ENCODE results near the gene TRRAP. TPM values are rescaled to one million over a fixed set of nuclear protein-coding genes. Genes with fewer than 3 reads are reported as not detected.

Gene TRRAP
- total RNA-seq, 2 donors from 2014 or later: 23.4 to 24.3 TPM

DNA sequence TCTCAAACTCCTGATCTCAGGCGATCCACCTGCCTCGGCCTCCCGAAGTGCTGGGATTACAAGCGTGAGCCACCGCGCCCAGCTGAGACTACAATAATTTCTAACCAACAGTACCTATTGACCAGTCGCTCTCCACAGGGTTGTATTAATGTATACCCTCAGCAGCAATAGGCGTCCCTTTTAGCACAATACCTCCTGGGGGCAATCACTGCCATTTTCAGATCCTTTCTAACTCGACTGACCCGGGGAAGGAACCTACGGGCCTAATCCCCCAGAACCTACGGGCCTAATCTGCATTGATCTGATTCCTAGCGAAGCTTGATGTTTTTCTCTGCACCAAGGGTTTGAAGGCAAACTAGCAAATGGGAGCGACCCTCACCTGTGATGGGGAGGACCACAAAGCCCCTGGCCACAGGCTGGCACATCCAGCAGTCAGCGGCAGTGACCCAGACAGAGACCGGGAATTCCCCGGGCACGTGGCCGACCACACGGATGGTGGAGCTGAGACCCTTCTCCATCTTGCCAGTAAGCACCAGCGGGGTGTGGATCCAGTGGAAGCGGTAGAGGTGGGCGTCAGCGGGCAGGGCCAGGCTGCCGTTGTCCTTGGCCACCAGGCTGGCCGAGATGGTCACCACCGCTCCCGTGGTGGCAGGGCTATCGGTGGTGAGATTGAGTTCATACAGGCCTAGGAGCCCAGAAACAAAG is 15.5 kb upstream of the TRRAP start:
- Histone ChIP-seq H3K27me3 (no peaks in the 10 kb centered on the region), H3K9me3 (no peaks in the 10 kb centered on the region), H3K4me1 (peaks cover 0 to 6% of the 10 kb centered on the region in 2 donors), H3K36me3 (no peaks in the 10 kb centered on the region), H3K4me3 (no peak overlapping the region), H3K27ac (no peak overlapping the region)
- DNase-seq (ENCODE audit: low spot score): no peak
- TF ChIP-seq, protein P1, sequence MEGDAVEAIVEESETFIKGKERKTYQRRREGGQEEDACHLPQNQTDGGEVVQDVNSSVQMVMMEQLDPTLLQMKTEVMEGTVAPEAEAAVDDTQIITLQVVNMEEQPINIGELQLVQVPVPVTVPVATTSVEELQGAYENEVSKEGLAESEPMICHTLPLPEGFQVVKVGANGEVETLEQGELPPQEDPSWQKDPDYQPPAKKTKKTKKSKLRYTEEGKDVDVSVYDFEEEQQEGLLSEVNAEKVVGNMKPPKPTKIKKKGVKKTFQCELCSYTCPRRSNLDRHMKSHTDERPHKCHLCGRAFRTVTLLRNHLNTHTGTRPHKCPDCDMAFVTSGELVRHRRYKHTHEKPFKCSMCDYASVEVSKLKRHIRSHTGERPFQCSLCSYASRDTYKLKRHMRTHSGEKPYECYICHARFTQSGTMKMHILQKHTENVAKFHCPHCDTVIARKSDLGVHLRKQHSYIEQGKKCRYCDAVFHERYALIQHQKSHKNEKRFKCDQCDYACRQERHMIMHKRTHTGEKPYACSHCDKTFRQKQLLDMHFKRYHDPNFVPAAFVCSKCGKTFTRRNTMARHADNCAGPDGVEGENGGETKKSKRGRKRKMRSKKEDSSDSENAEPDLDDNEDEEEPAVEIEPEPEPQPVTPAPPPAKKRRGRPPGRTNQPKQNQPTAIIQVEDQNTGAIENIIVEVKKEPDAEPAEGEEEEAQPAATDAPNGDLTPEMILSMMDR (IDR thresholded peaks at IDR 0.05): no peak

DNA sequence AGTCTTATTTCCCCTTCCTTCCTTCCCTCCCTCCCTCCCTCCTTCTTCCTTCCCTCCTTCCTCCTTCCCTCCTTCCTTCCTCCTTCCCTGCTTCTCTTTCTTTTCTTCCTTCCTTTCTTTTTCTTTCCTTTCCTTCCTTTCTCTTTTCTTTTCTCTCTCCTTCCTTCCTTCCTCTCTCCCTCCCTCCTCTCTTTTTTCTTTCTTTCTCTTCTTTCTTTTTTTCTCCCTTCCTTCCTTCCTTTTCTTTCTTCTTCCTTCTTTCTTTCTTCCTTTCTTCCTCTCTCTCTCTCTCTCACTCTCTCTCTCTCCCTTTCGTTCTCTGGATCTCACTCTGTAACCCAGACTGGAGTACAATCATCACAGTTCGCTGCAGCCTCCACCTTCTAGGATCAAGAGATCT is 14.7 kb upstream of the TRRAP start:
- Histone ChIP-seq H3K27me3 (no peaks in the 10 kb centered on the region), H3K9me3 (no peaks in the 10 kb centered on the region), H3K27ac (no peak overlapping the region), H3K4me1 (peaks cover 0 to 6% of the 10 kb centered on the region in 2 donors), H3K4me3 (no peak overlapping the region), H3K36me3 (no peaks in the 10 kb centered on the region)
- TF ChIP-seq, protein P1 (IDR thresholded peaks at IDR 0.05): no peak
- DNase-seq (ENCODE audit: low spot score): no peak

DNA sequence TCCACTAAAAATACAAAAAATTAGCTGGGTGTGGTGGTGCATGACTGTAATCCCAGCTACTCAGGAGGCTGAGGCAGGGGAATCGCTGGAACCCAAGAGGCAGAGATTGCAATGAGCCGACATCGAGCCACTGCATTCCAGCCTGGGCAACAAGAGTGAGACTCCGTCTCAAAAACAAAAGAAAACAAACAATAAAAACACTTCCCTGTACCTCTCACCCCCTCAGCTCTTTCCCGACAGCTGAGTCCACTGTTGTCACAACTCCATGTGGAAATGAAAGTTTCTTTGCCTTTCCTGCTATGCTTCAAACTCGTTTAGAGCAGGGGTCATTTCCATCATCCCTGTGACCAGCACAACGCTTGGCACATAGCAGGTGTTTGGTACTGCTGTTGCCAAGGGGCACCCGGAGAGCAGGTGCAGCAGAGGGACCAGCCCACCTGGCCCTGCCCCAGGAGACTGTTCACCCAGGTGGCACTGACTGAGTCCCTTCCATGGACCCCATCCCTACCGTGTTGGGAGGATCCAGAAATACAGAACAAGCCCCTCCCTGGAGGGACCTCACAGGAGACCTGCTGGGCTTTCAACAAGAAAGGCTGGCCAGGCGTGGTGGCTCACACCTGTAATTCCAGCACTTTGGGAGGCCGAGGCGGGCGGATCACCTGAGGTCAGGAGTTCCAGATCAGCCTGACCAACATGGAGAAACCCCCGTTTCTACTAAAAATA is 13.4 kb upstream of the TRRAP start:
- Histone ChIP-seq H3K9me3 (no peaks in the 10 kb centered on the region), H3K4me1 (peaks cover 0 to 13% of the 10 kb centered on the region in 2 donors), H3K27me3 (peaks cover 5% of the 10 kb centered on the region in 2 donors), H3K27ac (no peak overlapping the region), H3K36me3 (no peaks in the 10 kb centered on the region), H3K4me3 (no peak overlapping the region)
- TF ChIP-seq, protein P1 (IDR thresholded peaks at IDR 0.05): no peak
- no peak for DNase-seq (ENCODE audit: low spot score)

DNA sequence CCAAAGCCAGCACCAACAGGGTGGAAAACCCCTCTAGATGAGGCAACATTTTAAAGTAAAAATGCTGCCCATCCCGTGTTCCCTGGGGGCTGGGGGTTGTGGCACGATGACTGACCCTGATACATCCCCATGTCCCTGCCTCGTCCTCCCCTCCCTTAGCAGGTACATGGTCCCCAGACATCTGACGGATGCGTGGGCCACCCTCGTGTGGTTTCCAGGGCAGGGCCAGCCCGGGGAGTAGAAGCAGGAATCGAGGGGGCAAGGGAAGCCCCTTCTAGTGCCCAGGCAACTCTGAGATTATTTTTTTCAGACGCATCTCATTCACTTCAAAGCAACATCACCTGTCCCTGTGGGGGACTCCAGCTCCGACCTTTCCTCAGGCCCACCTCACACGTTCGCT is 12.0 kb upstream of the TRRAP start:
- Histone ChIP-seq H3K27me3 (peaks cover 5% of the 10 kb centered on the region in 2 donors), H3K9me3 (no peaks in the 10 kb centered on the region), H3K4me3 (no peak overlapping the region), H3K27ac (no peak overlapping the region), H3K36me3 (no peaks in the 10 kb centered on the region), H3K4me1 (peaks cover 0 to 21% of the 10 kb centered on the region in 2 donors)
- TF ChIP-seq, protein P1 (IDR thresholded peaks at IDR 0.05): no peak
- no peak for DNase-seq (ENCODE audit: low spot score)

DNA sequence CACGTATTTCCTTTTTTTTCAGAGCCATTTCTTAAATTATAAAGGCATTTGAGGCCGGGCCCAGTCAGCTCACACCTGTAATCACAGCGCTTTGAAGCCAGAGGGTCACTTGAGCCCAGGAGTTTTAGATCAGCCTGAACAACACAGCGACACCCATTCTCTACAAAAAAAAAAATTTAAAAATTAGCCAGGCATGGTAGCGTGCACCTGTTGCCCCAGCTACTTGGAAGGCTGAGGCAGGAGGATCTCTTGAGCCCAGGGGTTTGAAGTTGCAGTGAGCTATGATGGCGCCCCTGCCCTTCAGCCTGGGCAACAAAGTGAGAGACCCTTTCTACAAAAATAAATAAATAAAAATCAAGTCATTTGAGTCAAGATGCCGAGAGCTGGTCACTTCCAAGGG is 11.6 kb upstream of the TRRAP start:
- Histone ChIP-seq H3K4me3 (no peak overlapping the region), H3K27me3 (peaks cover 5% of the 10 kb centered on the region in 2 donors), H3K9me3 (no peaks in the 10 kb centered on the region), H3K4me1 (peaks cover 0 to 21% of the 10 kb centered on the region in 2 donors), H3K36me3 (no peaks in the 10 kb centered on the region), H3K27ac (no peak overlapping the region)
- TF ChIP-seq, protein P1 (IDR thresholded peaks at IDR 0.05): no peak
- DNase-seq (ENCODE audit: low spot score): no peak
